CD8-positive, alpha-beta memory T cell (primary cell): Measurements from ENCODE around the gene KLHDC8A. TPM values are rescaled to one million over a fixed set of nuclear protein-coding genes. Genes with fewer than 3 reads are reported as not detected.

Source experiments
- CTCF ChIA-PET: fragments of 350-600 bp; sonication (Branson Sonifier 250); formaldehyde crosslinking; loops from one replicate; lab custom pipeline; 2021; ENCODE audit warnings: antibody characterized with exemption; lab: Charles Lee
- POLR2A ChIA-PET: fragments of 350-600 bp; sonication (Branson Sonifier 250); formaldehyde crosslinking; loops from one replicate; lab custom pipeline; 2021; ENCODE audit warnings: antibody characterized with exemption; lab: Charles Lee
- DNase-seq, 5 donors: peaks; one replicate each; pipeline versions ENCODE4 v3.0.0 to v3.0.0-alpha.2; 2020 to 2022; ENCODE audit warnings: mixed read lengths in 1 of 5
- H3K27ac ChIP-seq: one replicate; pipeline ENCODE4 v1.7.0; 2013; ENCODE audit warnings: low read depth, mild to moderate bottlenecking, low read length, moderate library complexity
- H3K27me3 ChIP-seq: 2 replicates; pipeline ENCODE4 v1.7.0; 2013; ENCODE audit warnings: low read length, mild to moderate bottlenecking; ENCODE audit not compliant: insufficient read depth, poor library complexity, severe bottlenecking
- H3K36me3 ChIP-seq: 2 replicates; pipeline ENCODE4 v1.7.0; 2013; ENCODE audit warnings: mild to moderate bottlenecking, low read length, moderate library complexity; ENCODE audit not compliant: insufficient read depth
- H3K4me1 ChIP-seq: 2 replicates; pipeline ENCODE4 v1.7.0; 2013; ENCODE audit warnings: mild to moderate bottlenecking, low read length, moderate library complexity; ENCODE audit not compliant: insufficient read depth
- H3K4me3 ChIP-seq: 2 replicates; pipeline ENCODE4 v1.7.0; 2013; ENCODE audit warnings: mild to moderate bottlenecking, low read length
- H3K9me3 ChIP-seq: 2 replicates; pipeline ENCODE4 v1.7.0; 2013; ENCODE audit warnings: mild to moderate bottlenecking, low read length
- H3K27ac Mint-ChIP-seq, 8 donors: one replicate each; pipeline ENCODE4 v1.8.0; 2020 to 2021; ENCODE audit warnings: mixed read lengths in 8 of 8, mild to moderate bottlenecking in 6 of 8, inconsistent platforms in 3 of 8, moderate library complexity in 3 of 8
- H3K27me3 Mint-ChIP-seq, 2 donors: one replicate each; pipeline ENCODE4 v1.8.0; 2020 to 2021; ENCODE audit warnings: mixed read lengths in 2 of 2, mild to moderate bottlenecking in 1 of 2, moderate library complexity in 1 of 2
- H3K36me3 Mint-ChIP-seq, 3 donors: one replicate each; pipeline ENCODE4 v1.8.0; 2020 to 2021; ENCODE audit warnings: mixed read lengths in 3 of 3, inconsistent platforms in 1 of 3, mild to moderate bottlenecking in 1 of 3
- H3K4me1 Mint-ChIP-seq, 3 donors: one replicate each; pipeline ENCODE4 v1.8.0; 2020 to 2021; ENCODE audit warnings: mixed read lengths in 3 of 3, inconsistent platforms in 1 of 3, mild to moderate bottlenecking in 1 of 3
- H3K4me3 Mint-ChIP-seq, 7 donors: one replicate each; pipeline ENCODE4 v1.8.0; 2020 to 2021; ENCODE audit warnings: mixed read lengths in 7 of 7, mild to moderate bottlenecking in 6 of 7, moderate library complexity in 4 of 7, inconsistent platforms in 2 of 7
- H3K9me3 Mint-ChIP-seq, 5 donors: one replicate each; pipeline ENCODE4 v1.8.0; 2020 to 2022; ENCODE audit warnings: mixed read lengths in 5 of 5, mild to moderate bottlenecking in 3 of 5, moderate library complexity in 2 of 5, inconsistent platforms in 1 of 5
- polyA plus RNA-seq: library from polyadenylated mRNA; unstranded; fragments of 300-500 nt; fragmentation: Illumina TruSeq; gene quantifications from one replicate; pipeline ENCODE4 v1.2.3, GENCODE V29; 2021
- total RNA-seq, 2 experiments: library from RNA; stranded (reverse); gene quantifications; one replicate each; pipeline ENCODE4 v1.2.3, GENCODE V29; 2021

The KLHDC8A gene
- total and polyA plus RNA-seq, 3 experiments from 2014 or later = not detected

GRCh38 chr1:205304046-205304694 is 52.6 kb downstream of the KLHDC8A start:
- peak overlapping the region in 2 of 8 donors; percentile 64 to 71 for H3K27ac Mint-ChIP-seq
- H3K27me3 Mint-ChIP-seq = peaks cover 0 to 1% of the 10 kb centered on the region in 2 donors
- no peak overlapping the region for H3K4me3 Mint-ChIP-seq
- H3K4me1 ChIP-seq = peaks cover 18% of the 10 kb centered on the region
- H3K9me3 ChIP-seq = no peaks in the 10 kb centered on the region
- DNase-seq = no peak
- peaks cover 9 to 75% (median 26%) of the 10 kb centered on the region in 3 donors for H3K36me3 Mint-ChIP-seq
- H3K4me1 Mint-ChIP-seq = peaks cover 22 to 63% (median 43%) of the 10 kb centered on the region in 3 donors
- CTCF ChIA-PET = interaction anchor here (1.4 to 40.7 kb wide), 5 partner anchors 14 to 181 kb away, joined by 4 to 1351 read pairs (median 5); partner anchors contain the start of gene NUAK2
- H3K36me3 ChIP-seq = peaks cover 65% of the 10 kb centered on the region
- no peak overlapping the region for H3K4me3 ChIP-seq
- no peaks in the 10 kb centered on the region for H3K9me3 Mint-ChIP-seq
- H3K27ac ChIP-seq = no peak overlapping the region
- H3K27me3 ChIP-seq = no peaks in the 10 kb centered on the region
- POLR2A ChIA-PET = interaction anchor here (1.5 kb wide), 1 partner anchor 16 kb away, joined by 4 read pairs; no protein-coding TSS in a partner anchor

DNA sequence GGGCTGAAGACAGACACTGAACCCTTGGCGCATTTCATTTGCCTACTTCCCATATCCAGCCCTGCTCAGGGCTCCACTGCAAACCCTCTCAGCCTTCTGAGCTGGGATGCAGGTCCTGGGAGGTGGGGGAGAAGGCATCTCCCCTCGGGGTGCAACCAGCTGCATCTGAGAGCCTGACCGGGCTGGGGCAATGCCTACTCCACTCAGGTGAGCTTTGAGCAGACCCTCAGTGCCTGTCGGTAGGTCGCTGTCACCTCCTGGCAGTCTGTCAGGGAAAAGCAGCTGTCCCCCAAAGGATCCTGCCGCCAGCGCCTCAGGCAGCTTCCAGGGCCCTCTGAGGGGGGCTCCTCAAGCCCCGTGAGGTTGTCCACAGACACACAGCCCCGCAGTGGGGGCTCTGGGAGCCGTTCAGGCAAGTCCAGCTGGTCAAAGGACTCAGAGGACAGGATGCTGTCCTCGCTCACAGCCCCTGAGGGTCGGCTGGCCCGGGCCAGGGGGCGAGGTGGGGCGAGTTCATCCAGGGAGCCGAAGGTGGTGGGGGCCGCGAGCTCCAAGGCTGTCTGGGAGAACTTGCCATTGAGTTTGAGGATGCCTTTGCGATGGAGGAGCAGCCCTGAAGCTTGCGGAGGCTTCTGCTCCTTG is 53.4 kb downstream of the KLHDC8A start:
- no peak overlapping the region for H3K4me3 Mint-ChIP-seq
- CTCF ChIA-PET = interaction anchor here (1.1 to 40.7 kb wide), 7 partner anchors 11 to 182 kb away, joined by 3 to 1351 read pairs (median 4); partner anchors contain the start of gene NUAK2
- Histone ChIP-seq H3K9me3 (no peaks in the 10 kb centered on the region), H3K4me1 (peaks cover 24% of the 10 kb centered on the region), H3K27me3 (no peaks in the 10 kb centered on the region), H3K4me3 (no peak overlapping the region), H3K36me3 (peaks cover 59% of the 10 kb centered on the region), H3K27ac (no peak overlapping the region)
- no peaks in the 10 kb centered on the region for H3K9me3 Mint-ChIP-seq
- POLR2A ChIA-PET = interaction anchor here (0.5 to 1.5 kb wide), 3 partner anchors 15 to 30 kb away, joined by 3 to 5 read pairs (median 4); no protein-coding TSS in a partner anchor
- peaks cover 26 to 62% (median 46%) of the 10 kb centered on the region in 3 donors for H3K4me1 Mint-ChIP-seq
- H3K36me3 Mint-ChIP-seq = peaks cover 9 to 67% (median 26%) of the 10 kb centered on the region in 3 donors
- H3K27me3 Mint-ChIP-seq = peaks cover 0 to 1% of the 10 kb centered on the region in 2 donors
- no peak for DNase-seq
- H3K27ac Mint-ChIP-seq = peak overlapping the region in 1 of 8 donors; percentile 73

- H3K27me3 ChIP-seq = no peaks in the 10 kb centered on the region
- H3K27ac Mint-ChIP-seq = peak overlapping the region in 5 of 8 donors; percentile 7 to 65 (median 50)
- no peaks in the 10 kb centered on the region for H3K9me3 Mint-ChIP-seq
- peaks cover 45% of the 10 kb centered on the region for H3K36me3 ChIP-seq
- DNase-seq = no peak
- ChIA-PET CTCF (interaction anchor here (1.4 to 40.7 kb wide), 4 partner anchors 18 to 30 kb away, joined by 3 to 1351 read pairs (median 4); partner anchors contain the start of gene NUAK2), POLR2A (interaction anchor here (0.8 to 1.1 kb wide), 3 partner anchors 12 to 29 kb away, joined by 3 to 5 read pairs (median 3); no protein-coding TSS in a partner anchor)
- H3K27me3 Mint-ChIP-seq = peaks cover 0 to 1% of the 10 kb centered on the region in 2 donors
- H3K4me1 ChIP-seq = peaks cover 18% of the 10 kb centered on the region
- H3K4me1 Mint-ChIP-seq = peaks cover 31 to 64% (median 55%) of the 10 kb centered on the region in 3 donors
- H3K4me3 ChIP-seq = no peak overlapping the region
- peaks cover 9 to 54% (median 23%) of the 10 kb centered on the region in 3 donors for H3K36me3 Mint-ChIP-seq
- no peak overlapping the region for H3K4me3 Mint-ChIP-seq
- H3K9me3 ChIP-seq = no peaks in the 10 kb centered on the region
- no peak overlapping the region for H3K27ac ChIP-seq
These were observed 54.7 kb downstream of the KLHDC8A start for GRCh38 chr1:205301842-205302588.

- no peaks in the 10 kb centered on the region for H3K9me3 ChIP-seq
- H3K27ac ChIP-seq = no peak overlapping the region
- H3K9me3 Mint-ChIP-seq = no peaks in the 10 kb centered on the region
- H3K36me3 ChIP-seq = peaks cover 38% of the 10 kb centered on the region
- CTCF ChIA-PET = interaction anchor here (1.8 to 40.7 kb wide), 2 partner anchors 23 to 29 kb away, joined by 3 to 1351 read pairs; no protein-coding TSS in a partner anchor
- peaks cover 33 to 64% (median 55%) of the 10 kb centered on the region in 3 donors for H3K4me1 Mint-ChIP-seq
- peak overlapping the region in 3 of 8 donors; percentile 34 to 50 (median 36) for H3K27ac Mint-ChIP-seq
- no peak for DNase-seq
- POLR2A ChIA-PET = interaction anchor here (0.6 to 1.0 kb wide), 4 partner anchors 12 to 453 kb away, joined by 3 to 9 read pairs (median 3); no protein-coding TSS in a partner anchor
- peaks cover 19% of the 10 kb centered on the region for H3K4me1 ChIP-seq
- no peak overlapping the region for H3K4me3 ChIP-seq
- H3K27me3 ChIP-seq = no peaks in the 10 kb centered on the region
- peaks cover 0 to 1% of the 10 kb centered on the region in 2 donors for H3K27me3 Mint-ChIP-seq
- no peak overlapping the region for H3K4me3 Mint-ChIP-seq
- H3K36me3 Mint-ChIP-seq = peaks cover 9 to 46% (median 18%) of the 10 kb centered on the region in 3 donors
These were observed 55.4 kb downstream of the KLHDC8A start for GRCh38 chr1:205301205-205301821.

DNA sequence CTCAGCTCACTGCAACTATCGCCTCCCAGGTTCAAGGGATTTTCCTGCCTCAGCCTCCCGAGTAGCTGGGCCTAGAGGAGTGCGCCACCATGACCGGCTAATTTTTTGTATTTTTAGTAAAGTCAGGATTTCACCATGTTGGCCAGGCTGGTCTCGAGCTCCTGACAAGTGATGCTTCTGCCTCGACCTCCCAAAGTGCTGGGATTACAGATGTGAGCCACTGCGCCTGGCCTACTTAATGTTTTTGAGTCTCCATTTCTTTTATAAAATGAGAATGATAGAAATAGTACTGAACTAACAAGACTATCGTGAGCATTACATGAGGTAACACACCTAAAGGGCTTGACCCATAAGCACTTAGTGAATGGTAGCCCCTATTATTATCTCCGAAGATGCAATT is 56.6 kb downstream of the KLHDC8A start:
- H3K27me3 Mint-ChIP-seq = peaks cover 0 to 1% of the 10 kb centered on the region in 2 donors
- CTCF ChIA-PET = interaction anchor here (1.2 to 4.0 kb wide), 3 partner anchors 21 to 26 kb away, joined by 3 to 23 read pairs (median 13); partner anchors contain the start of gene NUAK2
- Histone ChIP-seq H3K36me3 (peaks cover 30% of the 10 kb centered on the region), H3K27ac (no peak overlapping the region), H3K27me3 (no peaks in the 10 kb centered on the region), H3K9me3 (no peaks in the 10 kb centered on the region), H3K4me1 (peaks cover 29% of the 10 kb centered on the region), H3K4me3 (no peak overlapping the region)
- no peak overlapping the region for H3K4me3 Mint-ChIP-seq
- POLR2A ChIA-PET = interaction anchor here (2.7 kb wide), 1 partner anchor 16 kb away, joined by 6 read pairs; no protein-coding TSS in a partner anchor
- DNase-seq = no peak
- peaks cover 42 to 67% (median 61%) of the 10 kb centered on the region in 3 donors for H3K4me1 Mint-ChIP-seq
- H3K36me3 Mint-ChIP-seq = peaks cover 6 to 36% (median 11%) of the 10 kb centered on the region in 3 donors
- H3K9me3 Mint-ChIP-seq = no peaks in the 10 kb centered on the region
- peak overlapping the region in 2 of 8 donors; percentile 62 to 88 for H3K27ac Mint-ChIP-seq

DNA sequence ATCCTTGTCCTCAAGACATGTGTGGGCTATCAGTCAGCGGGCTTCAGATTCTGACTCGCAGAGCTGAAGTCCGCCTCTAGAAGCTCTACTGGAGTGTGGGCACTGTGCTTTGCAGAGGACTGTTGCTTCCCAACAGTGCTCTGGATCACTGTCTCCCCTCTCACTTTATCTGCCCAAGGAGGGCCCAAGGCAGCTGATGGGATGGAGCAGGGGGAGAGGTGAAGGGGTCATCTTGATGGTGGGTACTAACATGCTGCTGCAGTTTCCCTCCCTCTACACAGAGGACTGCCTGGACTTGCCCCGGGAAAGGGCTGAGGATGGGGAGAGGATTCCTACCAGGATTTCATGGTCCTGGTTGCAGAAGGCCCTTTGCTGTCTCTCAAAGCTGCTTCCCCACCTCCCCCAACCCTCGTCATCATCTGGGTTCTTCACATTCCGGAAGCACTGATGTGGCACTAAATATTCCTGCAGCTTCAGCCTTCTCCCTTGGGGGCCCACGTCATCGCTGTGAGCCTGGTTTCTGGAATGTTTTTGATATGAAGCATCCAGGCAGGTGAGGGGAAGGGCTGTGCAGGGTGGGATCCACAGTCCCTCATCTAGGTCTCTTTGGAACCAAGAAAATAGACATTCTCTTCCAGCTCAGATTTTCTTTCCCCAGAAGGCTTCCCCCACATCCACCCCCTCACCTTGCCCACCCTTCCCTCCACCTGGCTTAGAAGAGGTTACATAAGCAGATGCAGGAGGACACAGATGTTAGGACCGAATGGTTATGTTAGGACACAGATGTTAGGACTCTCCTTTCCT is 58.3 kb downstream of the KLHDC8A start:
- DNase-seq = no peak
- peaks cover 12% of the 10 kb centered on the region for H3K36me3 ChIP-seq
- no peak overlapping the region for H3K27ac ChIP-seq
- no peak overlapping the region for H3K4me3 Mint-ChIP-seq
- H3K36me3 Mint-ChIP-seq = peaks cover 0 to 19% (median 5%) of the 10 kb centered on the region in 3 donors
- H3K4me1 Mint-ChIP-seq = peaks cover 48 to 76% (median 68%) of the 10 kb centered on the region in 3 donors
- ChIA-PET CTCF (interaction anchor here (0.5 to 4.0 kb wide), 10 partner anchors 10 to 226 kb away, joined by 3 to 23 read pairs (median 4); partner anchors contain the start of gene NUAK2), POLR2A (interaction anchor here (0.6 to 2.7 kb wide), 9 partner anchors 9 to 27 kb away, joined by 3 to 10 read pairs (median 4); no protein-coding TSS in a partner anchor)
- H3K9me3 ChIP-seq = no peaks in the 10 kb centered on the region
- peak overlapping the region in 4 of 8 donors; percentile 26 to 79 (median 58) for H3K27ac Mint-ChIP-seq
- peaks cover 43% of the 10 kb centered on the region for H3K4me1 ChIP-seq
- H3K27me3 Mint-ChIP-seq = no peaks in the 10 kb centered on the region
- H3K27me3 ChIP-seq = no peaks in the 10 kb centered on the region
- H3K4me3 ChIP-seq = no peak overlapping the region
- H3K9me3 Mint-ChIP-seq = no peaks in the 10 kb centered on the region
